ENCODE measurements around the gene KRT78. TPM values are rescaled to one million over a fixed set of nuclear protein-coding genes. Genes with fewer than 3 reads are reported as not detected.

KRT78 gene
- total and polyA plus RNA-seq, 11 donors = 0.14 TPM; not detected in 10

DNA sequence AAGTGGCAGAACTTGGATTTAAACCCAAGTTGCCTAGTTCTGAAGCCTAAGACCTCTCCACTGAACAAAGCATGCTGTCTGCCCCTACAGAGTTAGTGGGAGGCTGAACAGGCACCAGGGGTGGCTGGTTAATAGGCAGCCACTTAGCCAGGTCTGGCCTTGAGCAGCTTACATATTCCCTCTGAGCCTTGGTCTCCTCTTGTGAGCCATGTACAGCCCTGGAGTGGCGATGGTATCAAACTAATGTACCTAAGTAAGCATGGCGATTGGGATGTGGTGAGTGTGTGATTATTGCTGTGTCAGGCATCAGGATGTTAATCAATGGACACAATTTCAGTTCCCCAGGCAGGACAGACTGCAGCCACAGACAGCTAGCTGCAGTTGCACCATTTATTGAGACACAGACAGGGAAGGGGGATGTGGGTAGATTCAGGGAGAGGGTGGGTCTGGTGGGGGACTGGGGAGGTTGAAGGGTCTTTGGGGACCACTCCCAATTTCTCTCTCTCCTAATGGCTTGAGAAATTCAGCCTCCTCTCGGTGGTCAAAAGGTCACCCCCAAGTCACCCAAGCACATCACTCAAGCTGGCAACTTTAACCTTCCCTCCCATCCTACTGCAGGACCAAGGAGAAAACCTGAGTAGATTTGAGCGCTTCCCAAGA, 27.6 kb downstream of the KRT78 start:
- no peak for TF ChIP-seq POLR2A (IDR thresholded peaks at IDR 0.05)
- TF ChIP-seq, protein P1, sequence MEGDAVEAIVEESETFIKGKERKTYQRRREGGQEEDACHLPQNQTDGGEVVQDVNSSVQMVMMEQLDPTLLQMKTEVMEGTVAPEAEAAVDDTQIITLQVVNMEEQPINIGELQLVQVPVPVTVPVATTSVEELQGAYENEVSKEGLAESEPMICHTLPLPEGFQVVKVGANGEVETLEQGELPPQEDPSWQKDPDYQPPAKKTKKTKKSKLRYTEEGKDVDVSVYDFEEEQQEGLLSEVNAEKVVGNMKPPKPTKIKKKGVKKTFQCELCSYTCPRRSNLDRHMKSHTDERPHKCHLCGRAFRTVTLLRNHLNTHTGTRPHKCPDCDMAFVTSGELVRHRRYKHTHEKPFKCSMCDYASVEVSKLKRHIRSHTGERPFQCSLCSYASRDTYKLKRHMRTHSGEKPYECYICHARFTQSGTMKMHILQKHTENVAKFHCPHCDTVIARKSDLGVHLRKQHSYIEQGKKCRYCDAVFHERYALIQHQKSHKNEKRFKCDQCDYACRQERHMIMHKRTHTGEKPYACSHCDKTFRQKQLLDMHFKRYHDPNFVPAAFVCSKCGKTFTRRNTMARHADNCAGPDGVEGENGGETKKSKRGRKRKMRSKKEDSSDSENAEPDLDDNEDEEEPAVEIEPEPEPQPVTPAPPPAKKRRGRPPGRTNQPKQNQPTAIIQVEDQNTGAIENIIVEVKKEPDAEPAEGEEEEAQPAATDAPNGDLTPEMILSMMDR (IDR thresholded peaks at IDR 0.05) = no peak
- no peaks in the 10 kb centered on the region for H3K36me3 ChIP-seq
- no peak overlapping the region for H3K27ac ChIP-seq
- DNase-seq (no peak), ATAC-seq (no peak)
- H3K4me1 ChIP-seq = no peaks in the 10 kb centered on the region
- WGBS, 4 donors = 82 to 90% (median 86%) methylated on average over 4 of the region's 4 CpGs
- peaks cover 0 to 36% (median 0%) of the 10 kb centered on the region in 9 donors for H3K27me3 ChIP-seq
- no peaks in the 10 kb centered on the region for H3K9me3 ChIP-seq
- intact Hi-C loops (cut with DNase I) = no loop called here
- H3K4me3 ChIP-seq = no peak overlapping the region

DNA sequence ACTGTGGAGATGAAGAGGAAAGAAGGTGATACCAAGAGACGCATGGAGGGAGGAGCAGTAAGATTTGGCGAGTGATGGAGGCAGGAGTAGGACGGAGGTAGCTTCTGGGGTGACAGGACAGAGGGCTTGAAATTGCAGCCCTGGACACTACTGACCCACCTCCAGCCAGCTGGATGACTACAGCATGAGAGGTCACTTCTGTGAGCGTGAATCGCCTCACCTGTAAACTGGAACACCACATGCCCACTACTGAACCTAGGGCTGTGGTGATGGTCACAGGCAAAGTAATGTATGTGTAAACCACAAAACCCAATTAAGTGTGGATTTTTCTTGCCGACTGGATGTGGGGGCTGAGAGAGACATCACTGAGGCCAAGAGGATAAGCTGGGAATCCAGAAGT, 28.3 kb downstream of the KRT78 start:
- Histone ChIP-seq H3K4me3 (no peak overlapping the region), H3K27me3 (peaks cover 0 to 36% (median 0%) of the 10 kb centered on the region in 9 donors), H3K27ac (no peak overlapping the region), H3K4me1 (no peaks in the 10 kb centered on the region), H3K9me3 (no peaks in the 10 kb centered on the region), H3K36me3 (no peaks in the 10 kb centered on the region)
- TF ChIP-seq, protein P1 (IDR thresholded peaks at IDR 0.05) = no peak
- no peak for TF ChIP-seq POLR2A (IDR thresholded peaks at IDR 0.05)
- no peak for DNase-seq
- WGBS, 4 donors = 85 to 93% (median 89%) methylated on average over 6 of the region's 6 CpGs
- intact Hi-C loops (cut with DNase I) = no loop called here
- no peak for ATAC-seq

GRCh38 chr12:52819731-52820510, 28.9 kb downstream of the KRT78 start:
- TF ChIP-seq, protein P1 (IDR thresholded peaks at IDR 0.05) = no peak
- TF ChIP-seq POLR2A (IDR thresholded peaks at IDR 0.05) = no peak
- intact Hi-C loops (cut with DNase I) = no loop called here
- H3K27me3 ChIP-seq = peaks cover 0 to 36% (median 0%) of the 10 kb centered on the region in 9 donors
- WGBS, 4 donors = 71 to 82% (median 78%) methylated on average over 7 of the region's 7 CpGs
- no peaks in the 10 kb centered on the region for H3K9me3 ChIP-seq
- H3K36me3 ChIP-seq = no peaks in the 10 kb centered on the region
- DNase-seq (no peak), ATAC-seq (no peak)
- no peaks in the 10 kb centered on the region for H3K4me1 ChIP-seq
- no peak overlapping the region for H3K4me3 ChIP-seq
- no peak overlapping the region for H3K27ac ChIP-seq

- Histone ChIP-seq H3K36me3 (no peaks in the 10 kb centered on the region), H3K4me1 (no peaks in the 10 kb centered on the region), H3K27ac (no peak overlapping the region), H3K9me3 (no peaks in the 10 kb centered on the region), H3K4me3 (no peak overlapping the region), H3K27me3 (peaks cover 0 to 36% (median 0%) of the 10 kb centered on the region in 9 donors)
- no peak for DNase-seq
- TF ChIP-seq POLR2A (IDR thresholded peaks at IDR 0.05) = no peak
- TF ChIP-seq, protein P1 (IDR thresholded peaks at IDR 0.05) = no peak
- intact Hi-C loops (cut with DNase I) = no loop called here
- 45 to 62% (median 56%) methylated on average over 2 to 7 of the region's 7 CpGs for WGBS, 4 donors
- no peak for ATAC-seq
Measured at GRCh38 chr12:52818887-52819420, 29.8 kb downstream of the KRT78 start.

Measured in heart left ventricle (tissue), 16 donors.